ENCODE results near the gene ADRA2C.

Gene ADRA2C

DNA sequence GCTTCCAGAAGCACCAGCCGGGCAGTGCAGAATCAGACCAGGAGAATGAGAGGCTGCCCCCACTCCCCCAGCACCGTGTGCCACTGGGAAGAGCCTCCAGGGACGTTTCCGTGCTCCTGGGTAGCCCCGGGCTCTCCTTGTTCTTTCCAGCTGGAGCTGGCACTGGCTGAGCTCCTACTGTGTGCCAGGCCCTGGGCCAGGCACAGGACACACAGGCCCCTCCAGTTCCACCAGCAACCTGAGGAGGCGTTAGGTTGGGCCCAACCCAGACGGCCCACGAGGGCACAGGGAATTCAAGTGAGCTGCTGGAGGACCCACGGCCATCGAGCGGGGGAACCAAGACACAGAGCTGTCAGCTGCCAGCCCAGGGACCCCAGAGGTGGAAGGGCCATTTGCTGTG is 15.9 kb upstream of the ADRA2C start:
- Histone ChIP-seq H3K36me3 (ENCODE audit: insufficient read depth, low read length) (no peaks in the 10 kb centered on the region), H3F3A (ENCODE audit: low read depth) (no peaks in the 10 kb centered on the region), H2AFZ (ENCODE audit: low read length) (no peak overlapping the region), H3K9me3 (ENCODE audit: insufficient read depth, low read depth, low read length) (no peaks in the 10 kb centered on the region), H3K9ac (ENCODE audit: low read depth, low read length, poor library complexity, severe bottlenecking) (no peak overlapping the region), H3K4me1 (ENCODE audit: insufficient read depth, low read length, poor library complexity, severe bottlenecking) (no peaks in the 10 kb centered on the region), H3K79me2 (ENCODE audit: insufficient read depth, low read length) (no peaks in the 10 kb centered on the region), H3K9me2 (replicated peaks; ENCODE audit: low read depth, low read length) (no peaks in the 10 kb centered on the region), H3K27me3 (ENCODE audit: insufficient read depth, low read length, poor library complexity, severe bottlenecking) (no peaks in the 10 kb centered on the region), H3K4me3 (ENCODE audit: low read length, poor library complexity, severe bottlenecking) (no peak overlapping the region), H3K4me2 (ENCODE audit: low read depth, low read length, poor library complexity, severe bottlenecking) (no peak overlapping the region), H4K20me1 (ENCODE audit: insufficient read depth, low read length, poor library complexity, severe bottlenecking) (no peaks in the 10 kb centered on the region)
- no peak for TF ChIP-seq EZH2phosphoT487 (IDR thresholded peaks at IDR 0.05; ENCODE audit: borderline replicate concordance)
- TF ChIP-seq, protein P1, sequence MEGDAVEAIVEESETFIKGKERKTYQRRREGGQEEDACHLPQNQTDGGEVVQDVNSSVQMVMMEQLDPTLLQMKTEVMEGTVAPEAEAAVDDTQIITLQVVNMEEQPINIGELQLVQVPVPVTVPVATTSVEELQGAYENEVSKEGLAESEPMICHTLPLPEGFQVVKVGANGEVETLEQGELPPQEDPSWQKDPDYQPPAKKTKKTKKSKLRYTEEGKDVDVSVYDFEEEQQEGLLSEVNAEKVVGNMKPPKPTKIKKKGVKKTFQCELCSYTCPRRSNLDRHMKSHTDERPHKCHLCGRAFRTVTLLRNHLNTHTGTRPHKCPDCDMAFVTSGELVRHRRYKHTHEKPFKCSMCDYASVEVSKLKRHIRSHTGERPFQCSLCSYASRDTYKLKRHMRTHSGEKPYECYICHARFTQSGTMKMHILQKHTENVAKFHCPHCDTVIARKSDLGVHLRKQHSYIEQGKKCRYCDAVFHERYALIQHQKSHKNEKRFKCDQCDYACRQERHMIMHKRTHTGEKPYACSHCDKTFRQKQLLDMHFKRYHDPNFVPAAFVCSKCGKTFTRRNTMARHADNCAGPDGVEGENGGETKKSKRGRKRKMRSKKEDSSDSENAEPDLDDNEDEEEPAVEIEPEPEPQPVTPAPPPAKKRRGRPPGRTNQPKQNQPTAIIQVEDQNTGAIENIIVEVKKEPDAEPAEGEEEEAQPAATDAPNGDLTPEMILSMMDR (conservative IDR thresholded peaks at IDR 0.05; ENCODE audit: low read length) = no peak

DNA sequence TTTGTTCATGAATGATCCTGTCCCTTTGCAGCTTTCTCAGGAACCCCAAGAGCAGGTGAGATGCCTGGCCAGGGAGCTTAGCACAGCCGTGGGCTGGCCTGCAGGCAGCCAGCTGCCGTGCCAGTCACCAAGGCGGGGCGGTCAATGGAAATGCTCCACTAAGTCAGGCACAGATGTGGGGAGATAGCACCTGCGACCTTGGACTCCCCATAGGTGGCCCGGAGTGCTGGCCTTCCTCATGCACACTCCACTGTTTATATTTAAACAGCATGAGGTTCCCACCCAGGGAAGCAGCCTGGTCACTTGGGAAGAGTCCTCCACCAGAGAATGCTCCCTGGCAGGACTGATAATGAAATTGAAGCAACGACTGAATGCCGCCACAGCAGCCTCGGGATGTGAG is 14.2 kb upstream of the ADRA2C start:
- Histone ChIP-seq H3K27me3 (ENCODE audit: insufficient read depth, low read length, poor library complexity, severe bottlenecking) (no peaks in the 10 kb centered on the region), H3K9me3 (ENCODE audit: insufficient read depth, low read depth, low read length) (no peaks in the 10 kb centered on the region), H2AFZ (ENCODE audit: low read length) (no peak overlapping the region), H3F3A (ENCODE audit: low read depth) (no peaks in the 10 kb centered on the region), H3K9me2 (replicated peaks; ENCODE audit: low read depth, low read length) (no peaks in the 10 kb centered on the region), H3K4me2 (ENCODE audit: low read depth, low read length, poor library complexity, severe bottlenecking) (no peak overlapping the region), H3K36me3 (ENCODE audit: insufficient read depth, low read length) (no peaks in the 10 kb centered on the region), H3K9ac (ENCODE audit: low read depth, low read length, poor library complexity, severe bottlenecking) (no peak overlapping the region), H3K79me2 (ENCODE audit: insufficient read depth, low read length) (no peaks in the 10 kb centered on the region), H4K20me1 (ENCODE audit: insufficient read depth, low read length, poor library complexity, severe bottlenecking) (no peaks in the 10 kb centered on the region), H3K4me3 (ENCODE audit: low read length, poor library complexity, severe bottlenecking) (no peak overlapping the region), H3K4me1 (ENCODE audit: insufficient read depth, low read length, poor library complexity, severe bottlenecking) (no peaks in the 10 kb centered on the region)
- TF ChIP-seq, protein P1 (conservative IDR thresholded peaks at IDR 0.05; ENCODE audit: low read length) = no peak
- no peak for TF ChIP-seq EZH2phosphoT487 (IDR thresholded peaks at IDR 0.05; ENCODE audit: borderline replicate concordance)

DNA sequence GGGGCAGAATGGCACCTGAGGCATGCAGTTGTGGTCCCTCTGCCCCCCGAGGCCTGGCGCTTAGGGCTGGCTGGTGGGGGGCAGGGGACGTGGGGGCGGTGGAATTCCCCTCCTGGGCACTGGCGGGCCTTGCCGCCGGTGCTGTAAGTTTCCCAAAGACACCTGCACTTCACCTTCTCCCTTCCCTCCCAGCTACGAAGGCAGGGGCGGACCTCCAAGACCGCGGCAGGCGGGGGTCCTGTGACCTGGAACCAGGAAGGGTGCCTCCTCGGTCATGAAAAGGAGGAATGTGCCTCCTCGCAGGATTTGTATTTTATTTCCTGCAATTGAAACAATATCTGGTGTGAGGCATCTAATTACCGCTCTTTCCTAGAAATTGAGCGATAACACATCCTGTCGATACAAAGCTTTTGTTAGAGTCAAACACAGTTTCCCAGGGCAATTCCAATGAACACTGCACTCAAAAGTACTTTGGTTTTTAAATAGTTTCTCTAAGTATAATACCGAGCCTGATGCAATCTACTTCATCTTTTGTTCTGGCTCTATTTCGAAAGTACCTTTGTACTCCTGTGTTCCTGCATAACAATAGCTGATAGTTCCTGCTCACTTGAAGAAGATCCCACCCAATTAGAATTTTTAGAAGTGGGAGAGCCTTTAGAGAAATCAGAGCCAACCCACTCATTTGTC is 12.3 kb upstream of the ADRA2C start:
- no peaks in the 10 kb centered on the region for H3K79me2 ChIP-seq (ENCODE audit: insufficient read depth, low read length)
- H3K4me1 ChIP-seq (ENCODE audit: insufficient read depth, low read length, poor library complexity, severe bottlenecking) = no peaks in the 10 kb centered on the region
- no peaks in the 10 kb centered on the region for H3F3A ChIP-seq (ENCODE audit: low read depth)
- H3K9ac ChIP-seq (ENCODE audit: low read depth, low read length, poor library complexity, severe bottlenecking) = no peak overlapping the region
- H3K4me2 ChIP-seq (ENCODE audit: low read depth, low read length, poor library complexity, severe bottlenecking) = no peak overlapping the region
- no peak overlapping the region for H2AFZ ChIP-seq (ENCODE audit: low read length)
- H3K36me3 ChIP-seq (ENCODE audit: insufficient read depth, low read length) = no peaks in the 10 kb centered on the region
- no peak overlapping the region for H3K4me3 ChIP-seq (ENCODE audit: low read length, poor library complexity, severe bottlenecking)
- no peaks in the 10 kb centered on the region for H3K9me2 ChIP-seq (replicated peaks; ENCODE audit: low read depth, low read length)
- H3K27me3 ChIP-seq (ENCODE audit: insufficient read depth, low read length, poor library complexity, severe bottlenecking) = no peaks in the 10 kb centered on the region
- no peak for TF ChIP-seq EZH2phosphoT487 (IDR thresholded peaks at IDR 0.05; ENCODE audit: borderline replicate concordance)
- TF ChIP-seq, protein P1 (conservative IDR thresholded peaks at IDR 0.05; ENCODE audit: low read length) = no peak
- no peaks in the 10 kb centered on the region for H4K20me1 ChIP-seq (ENCODE audit: insufficient read depth, low read length, poor library complexity, severe bottlenecking)
- no peaks in the 10 kb centered on the region for H3K9me3 ChIP-seq (ENCODE audit: insufficient read depth, low read depth, low read length)

Data from Loucy (cell line).